HT1080 (cell line): ENCODE results near the gene TUBA4A. TPM values are rescaled to one million over a fixed set of nuclear protein-coding genes. Genes with fewer than 3 reads are reported as not detected.
A peak's percentile ranks its signal among the peaks of the same experiment; 100 is the strongest.
"Not testable (repeated sequence)": the region's sequence is repeated elsewhere in the genome, so short reads cannot be mapped to it uniquely, and the experiment has no call there.

ENCODE experiments used
- DNase-seq: peaks from one replicate; pipeline ENCODE4 v3.0.0-alpha.2; 2015; ENCODE audit warnings: low read depth
- total RNA-seq: library from RNA; depleted of rRNA; stranded (reverse); fragments of >200 nt; shearing (Covaris generic); gene quantifications from 2 replicates; pipeline ENCODE4 v1.2.3, GENCODE V29; 2014

Gene TUBA4A
- total RNA-seq, 1 experiment from 2014 or later: 154 TPM

DNA sequence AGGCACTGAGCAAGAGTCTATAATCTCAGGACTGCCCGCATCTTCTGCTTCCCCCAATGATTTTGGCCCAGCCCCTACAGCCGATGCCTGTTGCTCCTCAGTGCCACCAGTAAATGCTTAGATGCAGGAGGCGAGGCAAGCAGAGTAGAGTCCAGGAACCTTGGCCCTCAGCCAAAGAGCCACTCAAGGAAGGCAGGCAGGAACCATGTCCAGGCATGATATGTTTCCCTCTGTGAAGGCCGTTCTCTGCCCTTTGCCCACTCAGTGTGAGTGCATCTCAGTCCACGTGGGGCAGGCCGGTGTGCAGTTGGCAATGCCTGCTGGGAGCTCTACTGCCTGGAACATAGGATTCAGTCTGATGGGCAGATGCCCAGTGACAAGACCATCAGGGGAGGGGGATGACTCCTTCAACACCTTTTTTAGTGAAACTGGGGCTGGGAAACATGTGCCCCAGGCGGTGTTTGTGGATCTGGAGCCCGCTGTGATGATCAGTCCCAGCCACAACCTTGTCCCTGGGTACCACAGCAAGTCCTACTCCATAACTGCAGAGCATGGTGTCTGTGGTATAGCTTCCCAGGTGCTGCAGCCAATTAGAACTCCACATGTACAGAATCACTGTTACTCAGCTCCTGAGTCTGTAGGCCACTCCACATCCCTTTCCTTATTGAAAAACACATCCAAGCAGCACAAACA lies 15.8 kb upstream of the TUBA4A start:
- DNase-seq: no peak

DNA sequence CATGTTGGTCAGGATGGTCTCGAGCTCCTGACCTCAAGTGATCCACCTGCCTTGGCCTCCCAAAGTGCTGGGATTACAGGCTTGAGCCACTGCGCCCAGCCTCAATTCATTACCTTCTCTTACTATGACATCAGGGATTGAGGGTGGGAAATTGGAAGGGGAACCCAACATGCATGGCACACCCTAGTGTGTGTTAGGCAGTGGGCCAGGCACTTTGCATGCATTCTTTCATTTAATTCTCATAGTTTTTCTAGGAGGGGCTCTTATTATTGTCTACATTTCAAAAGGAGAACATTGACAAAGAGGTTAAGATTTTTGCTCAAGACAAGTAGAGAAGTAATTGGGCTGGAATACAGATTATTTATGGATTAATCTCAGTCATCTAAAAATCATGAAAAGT lies 14.6 kb upstream of the TUBA4A start:
- no peak for DNase-seq

DNA sequence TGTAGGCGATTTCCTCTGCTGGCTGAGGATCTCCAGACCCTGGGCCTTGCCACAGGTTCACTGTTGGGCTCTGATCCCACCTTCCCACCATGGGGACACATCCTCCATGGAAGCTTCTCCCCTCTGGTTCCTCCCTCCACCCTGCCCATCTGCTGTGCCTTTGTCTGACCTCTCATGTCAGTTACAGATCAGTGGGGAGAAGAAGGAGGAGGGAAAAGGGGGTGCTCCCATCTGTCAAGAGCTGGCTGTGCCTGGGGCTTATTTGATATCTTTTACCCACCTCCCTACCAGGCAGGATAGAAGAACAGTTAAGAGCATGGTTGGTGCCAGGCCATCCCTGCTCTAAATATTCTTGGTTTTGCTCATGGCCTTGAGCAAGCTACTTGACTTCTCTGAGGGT lies 13.2 kb upstream of the TUBA4A start:
- no peak for DNase-seq

DNA sequence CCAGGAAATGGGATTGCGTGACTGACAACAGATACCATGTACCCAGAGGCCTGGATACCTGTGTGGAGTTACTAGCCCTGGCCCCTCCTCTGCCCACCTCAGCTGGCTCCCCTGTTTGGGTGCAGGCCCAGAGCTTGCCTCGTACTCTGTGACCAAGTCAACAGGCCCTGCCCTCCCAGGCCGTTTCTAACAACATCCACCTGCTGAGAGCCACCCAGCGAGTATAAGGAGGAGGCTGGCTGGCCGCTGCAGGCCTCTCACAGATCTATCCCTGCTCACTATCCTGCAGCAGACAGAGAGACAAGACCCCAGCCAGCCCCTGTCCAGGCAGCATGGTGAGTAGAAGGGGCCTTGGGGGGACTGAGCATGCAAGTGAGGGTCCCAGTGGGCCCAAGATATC lies 12.5 kb upstream of the TUBA4A start:
- DNase-seq: no peak

DNA sequence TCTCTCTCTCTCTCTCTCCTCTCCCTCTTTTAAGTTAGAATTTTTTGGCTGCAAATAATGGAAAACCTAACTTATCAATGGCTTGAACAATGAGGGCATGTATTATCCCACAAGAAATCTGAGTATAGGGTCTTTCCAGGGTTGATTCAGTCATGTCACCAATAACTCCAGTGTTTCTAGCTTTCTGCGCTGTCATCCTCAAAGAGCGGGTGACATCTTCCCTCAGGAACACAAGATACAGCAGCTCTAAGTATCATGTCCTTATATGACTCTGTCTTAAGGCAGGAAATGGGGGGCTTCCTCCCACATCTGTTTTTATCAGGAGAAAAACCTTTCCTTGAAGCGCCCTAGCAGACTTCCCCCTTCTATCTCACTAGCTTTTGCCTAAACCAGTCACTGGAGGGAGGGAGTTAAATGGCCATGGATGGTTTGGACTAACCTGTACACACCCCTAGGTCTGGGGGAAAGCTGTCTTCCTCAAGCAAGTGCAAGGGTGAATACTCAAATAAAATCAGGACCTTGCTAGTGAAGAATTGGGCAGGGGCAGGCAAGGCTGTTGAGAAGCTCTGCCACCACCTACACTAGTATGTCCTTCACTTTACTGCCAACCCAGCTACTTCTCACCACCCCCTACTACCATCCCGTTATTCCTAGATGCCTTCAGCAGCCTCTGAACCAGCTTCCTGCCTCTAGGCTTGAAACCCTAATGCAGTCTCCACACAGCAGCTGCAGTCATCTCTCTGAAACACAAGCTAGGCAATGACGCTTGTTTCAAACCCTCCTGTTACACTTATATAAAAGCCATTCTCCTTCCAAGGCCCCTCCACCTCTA lies 7.5 kb upstream of the TUBA4A start:
- DNase-seq: no peak

DNA sequence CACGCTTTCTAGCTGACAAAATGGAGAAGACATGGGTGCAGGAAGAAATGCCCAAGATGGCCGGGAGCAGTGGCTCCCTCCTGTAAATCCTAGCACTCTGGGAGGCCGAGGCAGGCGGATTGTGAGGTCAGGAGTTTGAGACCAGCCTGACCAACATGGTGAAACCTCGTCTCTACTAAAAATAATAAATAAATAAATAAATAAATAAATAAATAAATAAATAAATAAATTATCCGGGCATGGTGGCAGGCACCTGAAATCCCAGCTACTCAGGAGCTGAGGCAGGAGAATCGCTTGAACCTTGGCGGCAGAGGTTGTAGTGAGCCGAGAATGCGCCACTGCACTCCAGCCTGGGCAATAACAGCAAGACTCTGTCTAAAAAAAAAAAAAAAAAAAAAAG lies 5.2 kb upstream of the TUBA4A start:
- not testable (repeated sequence) for DNase-seq

DNA sequence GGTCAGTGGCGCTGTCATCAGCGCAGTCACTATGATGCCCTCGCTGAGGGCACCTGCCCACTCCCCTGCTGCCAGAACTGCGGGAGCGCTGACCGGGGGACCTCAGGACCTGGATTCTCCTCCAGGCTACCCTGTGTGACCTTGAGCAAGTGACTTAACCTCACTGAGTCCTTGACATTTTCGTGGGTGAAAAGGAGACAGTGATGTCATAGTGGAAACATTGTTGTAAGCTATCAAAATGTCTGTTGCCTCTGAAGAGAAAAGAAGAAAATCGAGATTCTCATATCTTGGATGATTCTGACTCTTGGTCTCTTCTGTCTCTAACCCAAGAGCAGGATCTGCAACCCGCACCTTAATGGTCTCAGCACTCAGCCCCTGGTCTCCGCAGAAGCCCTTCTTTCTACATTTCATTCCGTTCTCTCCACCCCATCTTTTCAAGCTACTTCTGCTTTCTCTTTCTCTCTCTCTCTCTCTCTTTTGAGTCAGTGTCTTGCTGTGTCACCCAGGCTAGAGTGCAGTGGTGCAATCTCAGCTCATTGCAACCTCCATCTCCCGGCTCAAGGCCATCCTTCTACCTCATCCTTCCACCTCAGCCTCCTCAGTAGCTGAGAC lies 978 bp upstream of the TUBA4A start:
- no peak for DNase-seq

DNA sequence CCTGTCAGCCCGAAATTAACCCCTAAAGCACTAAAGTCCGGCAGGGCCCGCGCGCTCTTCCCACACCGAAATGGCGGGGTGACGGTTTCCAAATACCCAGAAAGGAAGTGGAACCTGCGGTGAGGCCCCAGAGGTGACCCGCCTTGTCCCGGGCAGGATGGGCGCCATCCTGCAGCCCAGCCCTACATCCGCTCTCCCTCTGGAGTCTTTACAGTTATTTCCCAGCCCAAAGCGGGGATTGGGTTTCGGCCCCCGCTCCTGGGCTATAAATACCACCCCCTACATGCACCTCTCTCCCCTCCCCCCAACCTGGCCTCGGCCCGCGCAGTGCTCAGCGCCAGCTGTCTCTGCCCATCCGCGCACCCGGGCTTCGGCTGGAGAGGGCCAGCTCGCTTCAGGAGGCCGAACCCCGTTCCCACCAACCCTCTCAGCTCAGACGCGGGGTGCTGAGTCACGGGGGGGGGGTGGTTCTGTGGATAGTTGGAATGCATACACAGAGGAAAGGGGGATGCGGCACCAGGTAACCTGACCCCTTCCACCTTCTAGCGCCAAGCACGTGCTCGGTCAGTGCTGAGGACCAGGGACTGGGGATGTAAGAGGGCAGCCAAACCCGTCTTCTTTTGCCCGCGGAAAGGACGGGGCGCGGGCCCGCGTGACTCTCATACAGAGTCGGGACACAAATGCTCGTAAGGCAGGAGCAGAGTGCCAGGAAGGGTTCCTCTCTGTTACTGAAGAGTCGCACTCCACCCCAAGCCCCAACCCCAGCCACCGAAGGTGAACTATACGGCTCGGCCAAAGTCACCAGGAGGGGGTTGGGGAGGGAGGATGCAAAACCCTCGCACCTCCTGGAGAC lies 592 bp downstream of the TUBA4A start, which contains the start of gene TUBA4B:
TUBA4B (plus strand) TSS at position 344 of the 853 bp plus-strand sequence; CDS start at position 509, 165 bp downstream.
- peak; percentile 85 for DNase-seq

DNA sequence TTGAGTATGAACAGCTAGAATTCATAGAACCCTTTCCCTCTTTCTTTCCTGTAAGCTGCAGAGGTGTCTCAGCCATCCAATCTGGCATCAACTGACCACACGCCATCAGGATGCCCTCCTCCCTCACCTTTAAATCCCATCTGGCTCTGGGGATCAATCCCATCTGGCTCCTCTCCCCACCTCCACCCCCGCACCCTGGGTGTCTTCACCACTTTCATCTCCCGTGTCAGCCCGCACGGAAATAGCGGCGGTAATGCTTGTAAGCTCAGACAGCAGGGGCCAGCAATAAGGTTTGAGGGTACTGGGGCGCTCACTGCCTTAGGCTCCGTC lies 1.2 kb downstream of the TUBA4A start:
- no peak for DNase-seq

DNA sequence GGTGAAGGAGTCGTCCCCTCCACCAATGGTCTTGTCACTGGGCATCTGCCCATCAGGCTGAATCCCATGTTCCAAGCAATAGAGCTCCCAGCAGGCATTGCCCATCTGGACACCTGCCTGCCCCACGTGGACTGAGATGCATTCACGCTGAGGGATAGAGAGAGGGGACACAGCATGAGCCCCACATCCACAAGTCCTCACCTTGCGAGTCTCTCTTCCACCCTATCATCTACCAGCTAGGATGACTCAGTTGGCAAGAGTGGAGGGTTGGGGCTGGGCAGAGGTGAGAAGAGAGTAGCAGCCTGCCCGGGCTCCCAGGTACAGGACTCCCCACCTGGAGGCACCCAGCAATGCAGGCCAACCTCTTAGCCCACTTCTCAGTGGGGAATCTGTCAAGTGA lies 1.6 kb downstream of the TUBA4A start:
- DNase-seq: no peak

DNA sequence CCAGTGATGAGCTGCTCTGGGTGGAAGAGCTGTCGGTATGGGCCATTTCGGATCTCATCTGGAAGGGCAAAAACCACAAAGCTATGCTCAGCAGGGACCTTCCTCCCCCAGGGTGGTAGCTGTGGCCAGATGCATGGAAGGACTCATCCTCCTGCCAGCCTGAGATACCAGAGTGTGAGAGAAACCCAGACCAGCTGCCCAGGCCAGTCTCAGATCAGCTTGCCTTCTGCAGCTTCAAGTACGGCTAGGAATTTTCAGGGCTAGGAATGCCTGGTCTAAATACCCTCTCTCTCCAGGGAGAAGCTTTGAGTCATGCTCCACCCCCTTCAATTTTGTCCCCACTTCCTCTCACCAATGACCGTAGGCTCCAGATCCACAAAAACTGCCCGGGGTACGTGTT lies 2.1 kb downstream of the TUBA4A start:
- no peak for DNase-seq

DNA sequence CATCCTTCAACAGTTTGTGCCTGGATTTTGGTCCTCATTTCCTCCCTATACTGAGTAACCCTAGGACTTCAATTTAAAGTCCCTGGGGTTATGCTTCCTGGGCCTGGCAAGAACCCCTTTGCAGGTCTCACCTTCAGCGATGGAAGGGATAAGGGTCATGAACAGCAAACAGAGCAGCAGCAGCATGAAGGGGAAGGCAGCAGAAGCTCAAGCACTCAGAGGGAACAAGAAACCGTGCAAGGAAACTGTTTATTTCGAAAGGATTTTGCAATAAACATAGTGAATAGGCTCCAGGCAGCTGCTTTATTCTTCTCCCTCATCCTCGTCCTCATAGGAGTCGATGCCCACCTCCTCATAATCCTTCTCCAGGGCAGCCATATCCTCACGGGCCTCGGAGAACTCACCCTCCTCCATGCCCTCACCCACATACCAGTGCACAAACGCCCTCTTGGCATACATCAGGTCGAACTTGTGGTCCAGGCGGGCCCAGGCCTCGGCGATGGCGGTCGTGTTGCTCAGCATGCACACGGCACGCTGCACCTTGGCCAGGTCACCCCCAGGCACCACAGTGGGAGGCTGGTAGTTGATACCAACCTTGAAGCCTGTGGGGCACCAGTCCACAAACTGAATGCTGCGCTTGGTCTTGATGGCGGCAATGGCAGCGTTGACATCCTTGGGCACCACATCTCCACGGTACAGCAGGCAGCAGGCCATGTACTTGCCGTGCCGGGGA lies 3.5 kb downstream of the TUBA4A start:
- DNase-seq: no peak

DNA sequence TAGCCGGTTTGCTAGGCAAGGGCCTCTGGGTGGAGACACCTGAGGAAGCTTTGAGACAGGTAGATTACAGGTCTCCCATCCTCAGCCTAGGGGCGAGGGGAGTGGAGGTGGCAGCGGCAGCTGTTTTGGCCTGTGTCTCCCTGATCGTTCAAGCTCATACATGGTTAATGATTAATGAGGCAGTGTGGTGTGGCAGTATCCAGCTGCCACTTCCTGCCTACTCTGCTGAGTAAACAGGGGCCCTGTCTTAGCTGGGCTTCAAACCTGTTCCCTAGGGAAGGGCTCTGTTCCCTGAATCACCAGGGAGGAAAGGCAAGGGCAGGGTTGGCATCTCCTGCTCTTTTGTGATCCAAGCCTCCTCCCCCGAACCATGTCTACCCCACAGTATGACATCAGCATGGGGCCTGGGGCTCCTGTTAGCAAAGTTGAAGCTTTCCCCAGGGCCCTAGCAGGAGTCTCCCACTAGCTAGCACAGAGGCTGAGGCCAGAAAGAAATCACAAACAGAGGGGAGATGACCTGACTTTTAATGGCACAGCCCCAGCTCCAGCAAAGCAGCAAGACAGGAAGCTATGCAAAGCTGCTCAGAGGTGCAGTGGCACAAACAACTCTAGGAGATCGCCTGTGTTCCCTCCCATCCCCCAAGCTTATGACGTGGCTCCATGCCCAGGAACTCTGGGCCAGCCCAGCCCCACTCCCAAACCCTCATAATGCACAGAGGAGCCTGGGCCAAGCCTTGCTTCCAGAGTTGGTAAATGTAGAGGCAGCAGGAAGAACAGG lies 4.3 kb downstream of the TUBA4A start:
- peak; percentile 93 for DNase-seq

DNA sequence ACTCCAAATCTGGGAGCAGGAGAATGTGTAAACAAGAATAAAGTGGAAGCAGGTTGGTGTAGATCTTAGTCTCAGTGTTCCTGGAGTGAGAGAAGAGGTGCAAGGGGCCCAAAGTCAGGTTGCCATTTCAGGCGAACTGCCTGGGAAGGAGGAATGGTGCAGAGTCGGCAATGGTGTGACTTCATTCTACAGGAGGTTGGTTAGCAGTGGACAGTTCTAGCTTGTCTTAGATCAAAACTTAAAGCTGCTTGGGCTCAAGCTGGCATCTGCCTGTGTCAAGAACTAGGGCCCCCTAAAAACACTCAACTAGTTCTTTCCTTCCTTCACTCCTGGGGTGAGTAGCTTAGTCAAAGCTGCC lies 4.9 kb downstream of the TUBA4A start:
- DNase-seq: no peak

DNA sequence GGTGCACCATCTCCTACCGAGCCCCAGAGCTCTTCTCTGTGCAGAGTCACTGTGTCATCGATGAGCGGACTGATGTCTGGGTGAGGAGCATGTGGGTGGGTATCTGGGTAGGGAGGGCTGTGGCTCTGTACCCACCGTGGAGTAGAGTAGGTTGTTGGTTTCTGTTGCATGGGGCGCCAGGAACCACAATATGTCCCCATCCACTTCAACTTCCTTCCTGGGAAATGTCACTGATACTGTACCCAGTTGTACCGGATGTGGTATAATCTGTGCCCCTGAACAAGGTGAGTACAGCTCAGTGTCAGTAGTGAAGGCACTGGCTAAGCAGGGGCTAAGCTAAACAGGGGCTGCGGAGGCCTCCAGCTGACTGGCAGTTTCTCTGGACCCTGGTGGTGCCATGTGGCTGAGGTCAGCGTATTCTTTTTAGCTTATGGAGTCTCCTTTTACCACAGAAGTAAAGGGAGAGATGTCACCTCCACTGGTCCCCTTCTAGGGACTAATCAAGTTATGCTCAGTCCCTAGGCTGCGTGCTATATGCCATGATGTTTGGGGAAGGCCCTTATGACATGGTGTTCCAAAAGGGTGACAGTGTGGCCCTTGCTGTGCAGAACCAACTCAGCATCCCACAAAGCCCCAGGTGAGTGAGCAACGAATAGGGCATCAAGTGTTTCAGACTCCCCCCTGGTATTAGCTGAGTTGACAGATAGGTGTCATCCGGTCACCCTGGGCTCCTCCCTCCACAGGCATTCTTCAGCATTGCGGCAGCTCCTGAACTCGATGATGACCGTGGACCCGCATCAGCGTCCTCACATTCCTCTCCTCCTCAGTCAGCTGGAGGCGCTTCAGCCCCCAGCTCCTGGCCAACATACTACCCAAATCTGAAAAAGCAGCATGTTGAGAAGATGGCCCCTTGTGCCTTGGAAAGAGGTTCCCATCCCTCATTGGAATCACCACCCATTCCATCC lies 5.8 kb downstream of the TUBA4A start:
- DNase-seq: no peak

DNA sequence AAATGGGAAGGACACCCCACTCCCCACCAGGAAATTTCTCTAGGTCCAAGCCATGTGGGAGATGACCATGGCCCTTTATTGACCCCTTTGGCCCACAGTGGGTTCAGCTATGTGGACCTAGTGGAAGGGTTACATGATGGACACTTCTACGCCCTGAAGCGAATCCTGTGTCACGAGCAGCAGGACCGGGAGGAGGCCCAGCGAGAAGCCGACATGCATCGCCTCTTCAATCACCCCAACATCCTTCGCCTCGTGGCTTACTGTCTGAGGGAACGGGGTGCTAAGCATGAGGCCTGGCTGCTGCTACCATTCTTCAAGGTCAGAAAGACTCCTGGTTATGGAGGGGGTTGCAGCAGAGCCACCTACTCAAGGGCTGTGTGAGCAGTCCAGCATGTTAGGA lies 7.2 kb downstream of the TUBA4A start:
- DNase-seq: no peak

DNA sequence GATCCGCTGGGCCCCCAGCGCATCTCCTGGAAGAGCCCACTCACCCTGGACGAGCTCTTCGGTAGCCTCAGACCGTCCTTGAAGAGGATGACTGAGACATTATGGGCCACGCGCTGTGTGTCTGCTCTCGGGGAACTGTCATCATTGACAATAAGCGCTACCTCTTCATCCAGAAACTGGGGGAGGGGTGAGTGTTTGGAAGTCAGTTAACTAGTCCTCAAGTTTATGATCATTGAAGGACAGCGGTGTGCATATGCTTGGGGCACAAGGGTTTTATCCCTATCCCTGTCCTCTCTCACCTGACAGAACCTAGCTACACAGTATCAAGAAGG lies 7.9 kb downstream of the TUBA4A start:
- DNase-seq: no peak

DNA sequence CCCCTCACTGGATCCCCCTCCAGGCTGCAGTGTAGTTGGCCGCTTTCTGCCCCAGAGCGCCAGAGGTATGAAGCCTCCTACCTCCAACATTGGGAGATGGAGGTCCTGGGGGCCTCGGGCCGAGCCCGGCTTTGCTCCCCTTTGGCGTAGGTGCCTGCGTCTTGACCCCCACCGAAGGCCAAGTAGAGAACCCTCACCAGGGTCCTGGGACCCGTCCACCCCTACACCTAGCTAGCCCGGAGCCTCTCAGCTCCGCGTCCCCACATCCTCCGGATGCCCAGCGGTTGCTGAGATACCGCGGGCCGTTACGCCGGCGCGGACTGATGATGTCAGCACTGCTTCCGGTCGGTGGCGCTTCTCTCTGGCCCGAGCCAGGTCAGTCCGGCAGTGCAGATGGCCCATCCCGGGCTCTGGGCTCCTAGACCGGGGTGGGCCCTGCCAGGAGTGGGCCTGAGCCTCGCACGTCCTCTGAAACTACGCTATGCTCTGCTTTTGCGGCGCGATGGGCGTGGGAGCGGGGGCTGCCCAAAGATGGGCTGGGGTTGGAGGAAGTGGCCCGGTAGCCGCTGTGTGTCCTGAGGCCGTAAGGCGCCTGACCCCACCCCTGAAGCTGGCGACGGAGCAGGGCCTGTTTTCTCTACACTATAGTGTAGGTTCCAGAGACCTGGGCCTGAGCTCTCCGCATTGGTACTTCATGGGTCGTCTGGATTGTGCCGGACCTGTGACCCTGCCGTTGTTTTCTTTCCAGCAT lies 8.4 kb downstream of the TUBA4A start, which contains the start of the genes GLB1L and STK16:
GLB1L (minus strand) TSS at position 297 of the 751 bp plus-strand sequence. CDS start 1,871 bp downstream, outside the sequence.
STK16 (plus strand) TSS at position 332 of the 751 bp plus-strand sequence. CDS start 521 bp downstream, outside the sequence.
- DNase-seq: peak; percentile 91
